Stimulated activated CD8-positive, alpha-beta memory T cell treated with anti-CD3 and anti-CD28 coated beads, Interleukin-15, amount 100 ng/mL, for 1 hour (primary cell): ENCODE measurements around the gene NRDC.

ENCODE experiments used
- DNase-seq: peaks from one replicate; pipeline ENCODE4 v3.0.0-alpha.2; 2020; ENCODE audit warnings: low read depth

NRDC gene

DNA sequence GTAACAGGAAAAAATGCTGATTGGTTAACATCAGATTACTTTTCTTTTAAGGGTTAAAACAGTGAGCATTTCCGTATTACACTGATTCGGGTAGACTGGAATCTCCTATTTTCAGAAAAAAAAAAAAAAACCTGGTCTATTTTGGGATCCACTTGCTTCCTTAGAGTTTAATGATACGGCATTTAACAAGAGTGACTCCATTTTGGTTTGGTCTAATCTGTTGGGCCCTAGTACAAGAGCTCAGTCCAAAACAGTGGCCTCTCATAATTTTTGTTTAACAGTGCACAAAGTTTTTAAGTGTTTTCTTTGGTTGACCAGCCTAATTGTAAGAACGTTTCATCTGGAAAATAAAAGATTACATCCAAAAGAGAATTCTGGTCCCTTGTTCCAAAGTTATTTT, 120.2 kb downstream of the NRDC start:
- DNase-seq = no peak

DNA sequence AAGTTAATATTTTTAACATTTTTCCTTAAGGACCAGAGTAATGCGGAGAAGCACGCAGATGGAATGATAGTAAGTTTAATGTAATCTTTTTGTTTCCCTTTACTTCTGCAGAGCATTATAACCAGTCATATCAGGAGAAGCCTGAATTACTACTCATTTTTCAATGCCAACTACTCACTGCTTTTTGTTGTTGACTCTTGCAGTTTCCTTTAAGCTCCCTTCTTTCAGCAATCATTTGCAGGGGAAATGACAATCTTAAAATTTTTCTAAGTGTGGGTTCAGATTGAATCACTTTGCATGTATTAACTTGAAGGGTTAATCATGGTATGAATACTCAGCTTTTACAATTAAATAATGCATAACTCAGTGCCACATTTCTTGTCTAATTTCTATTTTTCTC, 122.2 kb downstream of the NRDC start:
- no peak for DNase-seq

DNA sequence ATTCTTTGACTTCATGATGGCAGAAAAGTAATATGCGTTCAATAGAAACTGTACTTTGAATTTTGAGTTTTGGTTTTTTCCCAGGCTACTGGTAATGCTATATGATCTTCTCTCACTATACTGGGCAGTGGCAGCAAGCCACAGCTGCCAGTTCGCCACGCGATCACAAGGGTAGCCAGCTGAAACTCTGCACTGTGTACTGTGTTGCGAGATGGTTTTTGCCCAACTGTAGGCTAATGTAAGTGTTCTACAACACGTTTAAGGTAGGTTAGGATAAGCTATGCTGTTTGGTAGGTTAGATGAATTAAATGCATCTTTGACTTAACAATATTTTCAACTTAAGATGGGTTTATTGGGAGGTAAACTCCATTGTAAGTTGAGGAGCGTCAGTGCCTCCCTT, 123.1 kb downstream of the NRDC start:
- DNase-seq = no peak

DNA sequence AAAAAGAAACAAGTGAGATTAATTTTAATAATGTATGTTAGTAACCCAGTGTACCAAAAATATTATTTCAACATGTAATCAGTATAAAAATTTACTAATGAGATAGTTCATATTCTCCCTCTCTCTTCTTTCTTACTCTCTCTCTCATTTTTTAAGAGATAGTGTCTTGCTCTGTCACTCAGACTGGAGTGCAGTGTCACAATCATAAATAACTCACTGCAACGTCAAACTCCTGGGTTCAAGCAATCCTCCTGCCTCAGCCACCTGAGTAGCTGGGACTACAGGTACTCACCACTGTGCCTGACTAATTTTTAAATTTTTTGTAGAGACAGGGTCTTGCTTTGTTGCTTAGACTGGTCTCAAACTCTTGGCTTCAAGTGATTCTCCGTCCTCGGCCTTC, 123.9 kb downstream of the NRDC start:
- no peak for DNase-seq

DNA sequence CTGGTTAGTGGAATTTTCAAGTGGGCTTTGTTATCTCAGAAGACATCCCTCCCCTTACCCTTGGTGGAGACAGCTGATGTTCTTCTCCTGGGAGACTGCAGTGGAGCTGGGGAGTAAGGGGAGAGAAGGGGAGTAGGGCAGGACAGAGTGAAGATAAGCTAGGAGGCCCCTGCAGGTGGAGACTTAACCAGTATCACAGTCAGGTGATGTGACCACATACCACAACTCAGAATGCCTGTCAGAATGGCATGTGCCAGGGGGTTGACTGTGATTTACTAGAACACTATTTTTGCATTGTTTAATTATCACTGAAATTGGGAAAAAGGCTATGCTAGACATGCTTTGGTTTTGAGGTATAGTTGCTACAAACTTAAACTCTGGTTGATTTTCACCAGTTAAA, 124.6 kb downstream of the NRDC start:
- no peak for DNase-seq

DNA sequence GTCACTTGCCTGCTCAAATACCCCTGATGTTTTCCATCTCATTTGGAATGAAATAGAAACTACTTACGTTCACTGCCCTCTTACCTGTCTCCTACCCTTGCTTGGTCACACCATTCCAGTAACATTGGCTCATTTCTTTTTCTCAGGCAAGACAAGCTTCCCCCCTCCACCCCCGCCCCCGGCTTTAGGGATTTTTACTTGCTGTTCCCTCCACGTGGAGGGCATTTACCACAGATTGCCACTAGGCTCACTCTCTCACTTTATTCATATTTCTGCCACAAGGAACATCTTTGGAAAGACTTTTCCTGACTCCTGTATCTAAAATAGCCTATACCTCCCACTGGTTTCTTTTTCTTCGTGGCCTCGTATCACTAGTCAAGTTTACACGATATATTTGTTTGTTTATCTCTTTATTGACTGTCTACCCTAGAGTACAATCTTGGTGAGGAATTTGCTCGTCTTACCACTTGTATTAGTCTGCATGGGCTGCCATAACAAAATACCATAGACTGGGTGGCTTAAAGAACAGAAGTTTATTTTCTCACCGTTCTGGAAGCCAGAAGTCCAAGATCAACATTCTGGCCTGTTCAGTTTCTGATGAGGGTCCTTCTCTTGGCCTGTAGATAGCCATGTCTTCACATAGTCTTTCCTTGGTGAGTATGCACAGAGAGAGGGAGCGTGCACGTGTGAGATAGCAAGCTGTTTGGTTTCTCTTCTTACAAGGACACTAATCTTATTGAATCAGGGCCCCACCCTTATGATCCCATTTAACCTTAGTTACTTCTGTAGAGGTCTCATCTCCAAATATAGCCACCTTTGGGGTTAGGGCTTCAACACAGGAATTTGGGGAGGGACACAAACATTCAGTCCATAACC, 126.2 kb downstream of the NRDC start:
- DNase-seq = no peak

DNA sequence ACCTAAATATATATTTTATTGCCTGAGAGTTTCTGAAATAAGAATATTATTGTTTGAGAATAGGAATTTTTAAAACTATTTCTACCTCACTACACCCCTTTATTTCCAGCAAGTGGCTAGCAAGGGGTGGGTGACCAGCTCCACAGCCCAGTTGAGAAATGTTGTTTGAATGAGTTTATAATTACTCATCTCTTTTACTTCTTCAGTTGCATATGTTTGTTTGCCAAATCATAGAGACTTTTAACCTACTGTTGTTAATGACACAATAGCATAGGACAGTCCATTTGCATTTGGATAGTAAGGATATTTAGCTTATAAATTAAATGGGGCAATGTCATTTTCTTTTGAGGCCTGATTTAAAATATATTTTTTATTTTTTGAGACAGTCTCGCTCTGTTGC, 127.8 kb downstream of the NRDC start:
- no peak for DNase-seq

DNA sequence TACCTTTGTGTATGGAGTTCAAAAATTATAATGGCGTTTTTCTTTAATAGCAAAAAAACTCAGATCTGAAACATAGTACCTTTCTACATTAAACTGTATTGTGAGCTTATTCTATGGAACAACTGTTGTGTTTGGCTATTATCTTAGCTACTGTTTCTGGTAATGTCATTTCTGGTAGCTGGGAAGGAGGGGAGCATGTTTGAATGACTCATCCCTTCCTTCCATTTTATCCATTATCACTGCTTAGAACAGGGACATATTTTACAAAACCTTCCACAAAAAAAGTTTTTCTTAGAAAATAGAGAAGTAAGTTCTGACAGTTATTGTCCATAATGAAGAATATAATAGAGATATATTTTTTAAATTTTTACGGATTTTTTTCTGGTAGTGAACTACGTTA, 128.3 kb downstream of the NRDC start:
- no peak for DNase-seq

DNA sequence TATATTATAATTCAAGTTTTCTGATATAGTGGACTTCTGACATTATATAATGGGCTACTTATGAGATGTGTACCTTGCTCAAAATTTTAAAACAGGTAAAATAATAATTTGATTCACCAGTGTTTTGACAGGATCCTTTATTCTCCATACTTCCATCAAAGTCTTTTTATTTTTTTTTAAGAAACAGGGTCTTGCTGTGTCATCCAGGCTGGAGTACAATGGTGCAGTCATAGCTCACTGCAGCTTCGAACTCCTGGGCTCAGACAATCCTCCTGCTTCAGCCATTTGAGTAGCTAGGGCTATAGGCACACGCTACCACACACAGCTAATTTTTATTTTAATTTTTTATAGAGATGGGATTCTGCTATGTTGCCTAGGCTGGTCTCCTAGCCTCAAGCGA, 129.4 kb downstream of the NRDC start:
- no peak for DNase-seq

DNA sequence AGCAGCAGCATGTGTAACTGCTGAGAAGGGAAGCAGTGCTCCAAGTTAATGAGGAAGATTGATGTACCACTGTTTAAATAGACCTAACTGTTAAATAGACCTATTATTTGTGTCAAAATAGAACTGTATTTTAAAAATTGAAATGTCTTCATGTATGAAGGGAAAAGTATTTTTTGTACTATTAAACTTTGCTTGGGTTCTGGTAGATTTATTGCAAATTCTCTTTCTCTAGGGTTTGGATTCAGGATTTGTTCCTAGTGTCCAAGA, 133.3 kb downstream of the NRDC start:
- DNase-seq = no peak

DNA sequence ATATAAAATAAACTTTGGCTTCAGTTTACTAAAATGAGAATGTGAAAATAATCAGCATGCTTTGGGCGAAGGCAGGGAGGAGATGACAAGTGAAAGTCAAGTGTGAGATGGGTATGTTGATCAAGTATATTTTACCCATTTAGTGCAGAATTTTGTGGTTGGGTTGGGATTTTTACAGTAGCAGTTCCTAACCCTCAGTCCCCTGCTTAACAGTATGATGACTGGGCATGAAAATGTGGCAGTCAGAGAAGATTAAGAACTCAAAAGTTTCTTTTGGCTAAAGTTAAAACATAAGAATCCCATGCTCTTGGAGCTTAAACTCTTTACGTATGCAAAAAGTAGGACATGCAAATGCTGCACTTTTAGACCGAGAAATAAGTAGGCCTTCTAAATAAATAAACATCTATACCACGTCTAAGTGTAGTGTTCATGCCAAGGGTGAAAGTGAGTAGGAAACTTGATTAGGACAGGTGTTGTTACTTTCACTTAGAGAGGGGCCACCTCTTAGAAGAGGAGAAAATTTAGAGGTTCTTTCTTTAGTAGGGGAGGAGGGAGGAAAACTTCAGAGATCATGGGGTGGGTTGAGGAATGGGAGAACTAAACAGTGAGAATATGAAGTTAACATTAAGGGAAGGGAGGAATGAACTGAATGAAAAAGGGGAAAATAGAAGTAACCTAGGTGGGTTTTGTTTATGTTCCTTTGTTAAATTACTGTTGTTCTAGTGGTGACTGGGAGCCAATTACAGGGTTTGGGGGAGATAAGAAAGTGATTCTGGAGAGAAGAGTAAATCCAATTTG, 133.8 kb downstream of the NRDC start:
- no peak for DNase-seq

DNA sequence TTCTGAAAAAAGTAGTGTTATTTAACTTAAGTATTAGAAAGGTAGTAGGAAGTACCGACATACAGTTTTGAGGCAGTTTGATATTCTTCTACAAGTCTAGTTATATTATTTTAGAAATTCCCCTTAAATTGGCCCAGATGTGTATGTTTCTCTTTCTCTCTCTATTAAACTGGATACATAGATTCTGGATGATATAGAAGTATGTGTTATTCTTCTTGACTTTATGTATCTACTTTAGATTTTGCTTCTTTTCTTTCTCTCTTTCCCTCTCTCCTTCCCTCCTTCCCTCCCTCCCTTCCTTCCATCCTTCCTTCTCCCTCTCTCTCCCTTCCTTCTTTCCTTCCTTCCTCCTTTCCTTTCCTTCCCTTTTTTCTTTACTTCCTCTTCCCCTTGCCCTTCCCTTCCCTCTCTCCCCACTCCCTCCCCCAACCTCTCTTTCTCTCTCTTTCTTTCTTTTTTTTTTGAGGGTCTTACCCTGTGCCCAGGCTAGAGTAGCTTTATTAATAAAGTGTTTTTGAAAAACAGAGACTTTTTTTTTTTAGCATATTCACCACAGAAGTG, 137.3 kb downstream of the NRDC start:
- DNase-seq = no peak

DNA sequence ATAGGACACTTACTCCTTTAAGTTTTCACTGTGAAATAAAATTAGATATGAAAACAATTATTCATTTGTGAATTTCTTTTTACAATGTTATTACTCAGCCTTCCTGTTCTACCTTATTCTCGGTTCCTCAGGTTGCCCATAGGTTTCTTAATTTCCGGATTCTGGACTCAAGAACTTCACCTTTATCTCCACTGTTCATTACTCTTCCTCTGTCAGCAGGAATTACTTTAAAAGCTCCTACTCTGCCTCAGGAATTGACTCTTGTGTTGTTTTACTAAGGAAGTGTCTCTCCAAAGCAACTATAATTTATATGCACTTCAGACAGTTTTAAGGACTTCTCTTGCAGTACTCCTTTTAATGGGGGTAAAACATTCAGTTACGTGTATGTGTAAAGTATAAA, 137.9 kb downstream of the NRDC start:
- no peak for DNase-seq
